GM12878 (cell line): ENCODE results near the gene MPDZ. TPM values are rescaled to one million over a fixed set of nuclear protein-coding genes. Genes with fewer than 3 reads are reported as not detected.

Source experiments
- ATAC-seq: fragments of 200-7000 bp; cut with Tn5 transposase; 3 replicates; pipeline ENCODE4 v1.9.1; 2020; ENCODE audit warnings: mild to moderate bottlenecking, moderate library complexity
- BruUV-seq: library from RNA; stranded (reverse); fragments of 400-500 nt; replicated peaks from 2 replicates; lab custom pipeline; 2021; lab: Mats Ljungman, UMichigan
- CTCF ChIA-PET: fragments of 300-600 bp; sonication (Branson Sonifier 250); formaldehyde crosslinking; extraction: SDS; loops from one replicate; lab custom pipeline; 2021; ENCODE audit warnings: inconsistent platforms; lab: Yijun Ruan, JAX
- POLR2A ChIA-PET: fragments of 350-600 bp; formaldehyde crosslinking; extraction: SDS; loops from one replicate; lab custom pipeline; 2021; ENCODE audit warnings: inconsistent platforms; lab: Charles Lee
- RAD21 ChIA-PET: fragments of 300-600 bp; sonication (Branson Sonifier 250); formaldehyde crosslinking; loops from one replicate; lab custom pipeline; 2023; ENCODE audit warnings: antibody characterized with exemption; ENCODE audit not compliant: unreplicated experiment; lab: Charles Lee
- SMC1A ChIA-PET: fragments of 300-600 bp; sonication (Branson Sonifier 250); formaldehyde crosslinking; loops from one replicate; lab custom pipeline; 2023; ENCODE audit not compliant: unreplicated experiment, uncharacterized antibody; lab: Charles Lee
- DNase-seq: peaks from one replicate; pipeline ENCODE4 v3.0.0-alpha.2; 2011; ENCODE audit warnings: low read depth, low spot score
- FAIRE-seq: peaks from 3 replicates; lab custom pipeline; 2011; peaks lifted over from hg19 to GRCh38; lab: Jason Lieb, UNC
- H2AFZ ChIP-seq: 2 replicates; pipeline ENCODE4 v1.6.0; 2011; ENCODE audit warnings: low read depth, low read length, control low read depth; ENCODE audit not compliant: control insufficient read depth
- H3K27ac ChIP-seq: 2 replicates; pipeline ENCODE4 v1.5.1; 2011; ENCODE audit warnings: control low read depth; ENCODE audit not compliant: control insufficient read depth, insufficient read depth
- H3K27me3 ChIP-seq, 2 experiments: replicated peaks in 1 of 2; 2 replicates each; pipeline versions ENCODE4 v1.6.0 to v1.6.1; 2011; ENCODE audit warnings: low read length in 1 of 2; ENCODE audit not compliant: control insufficient read depth in 2 of 2, insufficient read depth in 2 of 2
- H3K36me3 ChIP-seq, 2 experiments: 2 replicates each; pipeline ENCODE4 v1.5.1; 2011; ENCODE audit warnings: low read length in 1 of 2; ENCODE audit not compliant: control insufficient read depth in 2 of 2, insufficient read depth in 2 of 2
- H3K4me1 ChIP-seq: 2 replicates; pipeline ENCODE4 v1.6.1; 2011; ENCODE audit warnings: mild to moderate bottlenecking, low read length, moderate library complexity, mixed read lengths; ENCODE audit not compliant: control insufficient read depth, insufficient read depth
- H3K4me2 ChIP-seq: 2 replicates; pipeline ENCODE4 v1.6.0; 2011; ENCODE audit warnings: control low read depth; ENCODE audit not compliant: control insufficient read depth, insufficient read depth
- H3K4me3 ChIP-seq: fragments of 200-600 bp; sonication (generic); 2 replicates; pipeline ENCODE4 v1.5.1; 2016
- H3K79me2 ChIP-seq: 2 replicates; pipeline ENCODE4 v1.6.0; 2011; ENCODE audit warnings: low read length; ENCODE audit not compliant: control insufficient read depth, insufficient read depth
- H3K9ac ChIP-seq: 2 replicates; pipeline ENCODE4 v1.8.0; 2011; ENCODE audit warnings: low read length, control low read depth, mixed read lengths; ENCODE audit not compliant: control insufficient read depth, insufficient read depth
- H3K9me3 ChIP-seq: replicated peaks from 3 replicates; pipeline ENCODE4 v1.5.1; 2011; ENCODE audit warnings: mild to moderate bottlenecking, low read length; ENCODE audit not compliant: control insufficient read depth, insufficient read depth
- H4K20me1 ChIP-seq: 2 replicates; pipeline ENCODE4 v1.6.0; 2011; ENCODE audit not compliant: control insufficient read depth, insufficient read depth
- BCLAF1 ChIP-seq: fragments of 450-650 bp; IDR thresholded peaks from 2 replicates; pipeline ENCODE4 v1.6.1; 2017; ENCODE audit warnings: antibody characterized with exemption, mild to moderate bottlenecking, moderate library complexity
- CTCF ChIP-seq, 3 experiments: IDR thresholded peaks in 2 of 3; conservative IDR thresholded peaks in 1 of 3; 2 replicates each; pipeline ENCODE4 v1.5.1; 2011; ENCODE audit warnings: low read depth in 3 of 3, low read length in 3 of 3, mild to moderate bottlenecking in 3 of 3, control low read depth in 2 of 3, moderate library complexity in 2 of 3, inconsistent platforms in 1 of 3, mixed read lengths in 1 of 3; ENCODE audit not compliant: control insufficient read depth in 2 of 3, insufficient read depth in 1 of 3; ENCODE audit errors: extremely low read depth in 1 of 3
- FOXK2 ChIP-seq: fragments of 450-650 bp; IDR thresholded peaks from 2 replicates; pipeline ENCODE4 v1.6.1; 2017; ENCODE audit warnings: mild to moderate bottlenecking, moderate library complexity
- HDAC2 ChIP-seq: fragments of 200-600 bp; sonication (generic); IDR thresholded peaks from 2 replicates; pipeline ENCODE4 v1.6.1; 2017
- LARP7 ChIP-seq: fragments of 450-650 bp; IDR thresholded peaks from 2 replicates; pipeline ENCODE4 v1.6.1; 2017; ENCODE audit warnings: mild to moderate bottlenecking
- NFYA ChIP-seq: IDR thresholded peaks from 2 replicates; pipeline ENCODE4 v1.6.1; 2011; ENCODE audit warnings: low read depth, mild to moderate bottlenecking, low read length, improper control_type of control experiment, borderline replicate concordance
- NR2C2 ChIP-seq: IDR thresholded peaks from 2 replicates; pipeline ENCODE4 v1.6.1; 2011; ENCODE audit warnings: borderline replicate concordance, low read depth; ENCODE audit not compliant: control insufficient read depth, insufficient read length
- SIX5 ChIP-seq: IDR thresholded peaks from 2 replicates; pipeline ENCODE4 v1.6.1; 2011; ENCODE audit warnings: mild to moderate bottlenecking, low read depth, low read length, moderate library complexity; ENCODE audit not compliant: severe bottlenecking
- SMAD1 ChIP-seq: fragments of 450-650 bp; IDR thresholded peaks from 2 replicates; pipeline ENCODE4 v1.6.1; 2018; ENCODE audit warnings: mild to moderate bottlenecking, low read depth; ENCODE audit not compliant: partially characterized antibody
- ZNF207 ChIP-seq: fragments of 450-650 bp; IDR thresholded peaks from 2 replicates; pipeline ENCODE4 v1.6.1; 2014; ENCODE audit warnings: antibody characterized with exemption, mild to moderate bottlenecking, borderline replicate concordance
- WGBS: methylation state at CpG from one replicate; pipeline ENCODE4 v1.1.6; 2016; ENCODE audit warnings: low lambda C conversion rate; ENCODE audit not compliant: insufficient replicate concordance, insufficient coverage; ENCODE audit errors: missing lambda C conversion rate; 5-methylcytosine and 5-hydroxymethylcytosine counted together
- in situ Hi-C: fragments of 300-500 bp; cut with MboI; formaldehyde crosslinking; loops from 9 replicates; pipeline ENCODE4 v1.14.3; 2018; ENCODE audit warnings: mixed read lengths
- intact Hi-C: fragments of 100-400 bp; cut with micrococcal nuclease; formaldehyde crosslinking; loops from one replicate; pipeline ENCODE4 v1.14.2; 2022; ENCODE audit not compliant: unreplicated experiment
- polyA plus RNA-seq, 11 experiments: library from polyadenylated mRNA; depleted of rRNA in 4 of 11; unstranded in 6 of 11; stranded (reverse) in 5 of 11; fragments of >200 nt; fragmentation: Nextera tagmentation in 4 of 11; fragmentation: Illumina TruSeq in 1 of 11; extraction: Ambion mirVana in 4 of 11; extraction: Trizol in 1 of 11; gene quantifications; 1 replicate in 1 of 11; 2 replicates in 10 of 11; pipeline versions ENCODE4 v1.2.1 to v1.2.3, GENCODE V29; 2011 to 2016; ENCODE audit warnings: inconsistent platforms in 2 of 11, missing spikeins in 2 of 11, low read depth in 1 of 11
- total RNA-seq, 4 experiments: library from RNA; depleted of rRNA in 3 of 4; stranded (reverse); fragments of >200 nt in 3 of 4; fragmentation: Illumina TruSeq in 1 of 4; extraction: Trizol in 1 of 4; gene quantifications; 2 replicates each; pipeline versions ENCODE4 v1.2.1 to v1.2.3, GENCODE V29; 2013 to 2021

The MPDZ gene
- total and polyA plus RNA-seq, 10 of the 15 experiments (the other 5 are each of a cell fraction or from before 2014, with no cell fraction given) = 0.36 TPM; not detected in 9

GRCh38 chr9:13215791-13216554 is 63.5 kb downstream of the MPDZ start (continued):
- no peak for TF ChIP-seq NR2C2
- TF ChIP-seq, all 136 proteins: peak for 0

- WGBS = 21% methylated on average over 2 of the region's 2 CpGs
- ChIA-PET CTCF (interaction anchor here (1.4 kb wide), 1 partner anchor 1186 kb away, joined by 3 read pairs; no protein-coding TSS in a partner anchor), RAD21 (interaction anchor here (0.7 kb wide), 1 partner anchor 214 kb away, joined by 3 read pairs; no protein-coding TSS in a partner anchor), SMC1A (interaction anchor here (0.5 kb wide), 1 partner anchor 1158 kb away, joined by 3 read pairs; no protein-coding TSS in a partner anchor), POLR2A (no interaction called here)
- H2AFZ ChIP-seq = no peak overlapping the region
- H3K9me3 ChIP-seq = no peaks in the 10 kb centered on the region
- TF ChIP-seq NFYA = no peak
- TF ChIP-seq BCLAF1 = no peak
- TF ChIP-seq CTCF (IDR thresholded peaks at IDR 0.05 in 2 of 3, conservative IDR thresholded peaks at IDR 0.05 in 1 of 3; ENCODE audit: control insufficient read depth in 2 of 3, extremely low read depth in 1 of 3, insufficient read depth in 1 of 3, low read depth in 3 of 3, low read length in 3 of 3) = no peak
- no peak for TF ChIP-seq FOXK2
- TF ChIP-seq HDAC2 = no peak
- no peak for TF ChIP-seq SIX5
- TF ChIP-seq ZNF207 = no peak
- no peak for TF ChIP-seq SMAD1
- TF ChIP-seq LARP7 = no peak
- H3K27me3 ChIP-seq = no peaks in the 10 kb centered on the region
- ATAC-seq (no peak), FAIRE-seq (no peak), DNase-seq (no peak)
- H3K4me2 ChIP-seq = no peak overlapping the region
- no peaks in the 10 kb centered on the region for H3K4me1 ChIP-seq
- no peaks in the 10 kb centered on the region for H3K36me3 ChIP-seq
- BruUV-seq = no TSS peak
- H3K27ac ChIP-seq = no peak overlapping the region
- no peak overlapping the region for H3K4me3 ChIP-seq
- intact Hi-C loops = no loop called here
- no peaks in the 10 kb centered on the region for H3K79me2 ChIP-seq
- in situ Hi-C loops = no loop called here
- H4K20me1 ChIP-seq = no peaks in the 10 kb centered on the region
- no peak overlapping the region for H3K9ac ChIP-seq
Measured at GRCh38 chr9:13213998-13214397, 65.5 kb downstream of the MPDZ start.
